TTC549 (cell line): ENCODE results near the gene POLR3F.
"Not testable (repeated sequence)": the region's sequence is repeated elsewhere in the genome, so short reads cannot be mapped to it uniquely, and the experiment has no call there.

Source experiments
- FAIRE-seq: peaks from 2 replicates; lab custom pipeline; 2012; peaks lifted over from hg19 to GRCh38; lab: Jason Lieb, UNC

The POLR3F gene, protein sequence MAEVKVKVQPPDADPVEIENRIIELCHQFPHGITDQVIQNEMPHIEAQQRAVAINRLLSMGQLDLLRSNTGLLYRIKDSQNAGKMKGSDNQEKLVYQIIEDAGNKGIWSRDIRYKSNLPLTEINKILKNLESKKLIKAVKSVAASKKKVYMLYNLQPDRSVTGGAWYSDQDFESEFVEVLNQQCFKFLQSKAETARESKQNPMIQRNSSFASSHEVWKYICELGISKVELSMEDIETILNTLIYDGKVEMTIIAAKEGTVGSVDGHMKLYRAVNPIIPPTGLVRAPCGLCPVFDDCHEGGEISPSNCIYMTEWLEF

DNA sequence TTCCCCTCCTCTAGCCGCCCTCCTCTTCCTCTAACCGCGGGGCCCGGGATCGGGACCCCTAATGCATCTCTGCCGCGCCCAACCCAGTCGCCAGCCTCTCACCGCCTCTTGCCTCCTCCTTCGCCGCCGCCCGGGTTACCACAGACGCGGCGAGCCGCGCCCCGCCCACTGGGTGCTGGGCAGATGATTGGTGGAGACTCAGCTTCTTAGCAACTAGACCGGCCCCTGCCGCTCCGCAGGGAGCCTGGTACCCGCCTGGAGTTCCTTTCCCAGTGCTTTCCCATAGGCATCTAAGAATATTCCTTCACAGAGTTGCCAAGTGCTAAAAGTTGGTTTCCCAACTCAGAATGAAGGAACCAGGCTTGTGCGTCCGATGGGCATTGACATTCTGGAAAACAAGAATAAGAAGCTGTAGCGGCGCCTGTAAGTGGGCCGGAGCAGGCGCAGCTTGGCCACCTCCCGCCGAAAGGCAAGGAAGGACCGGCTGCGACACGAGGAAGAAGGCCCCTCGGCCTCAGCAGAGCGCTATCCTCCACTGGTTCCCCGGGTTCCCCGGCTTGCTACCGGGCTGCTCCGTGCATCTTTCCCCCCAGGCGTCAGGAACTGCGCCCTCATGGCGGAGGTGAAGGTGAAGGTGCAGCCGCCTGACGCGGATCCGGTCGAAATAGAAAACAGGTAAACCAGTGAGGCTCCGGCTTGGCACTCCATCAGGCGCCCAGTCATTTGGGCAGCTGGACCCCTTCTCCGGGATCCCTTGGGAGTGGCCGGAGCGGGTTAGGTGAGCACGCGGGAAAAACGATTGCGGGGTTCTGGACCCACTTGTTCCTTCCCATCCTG lies at the start of gene POLR3F, which contains the start of gene DZANK1:
Gene POLR3F, plus strand, starts transcription at position 497 of the 837 bp plus-strand sequence. Its CDS starts 117 bp downstream, at position 614.
Gene DZANK1, minus strand, starts transcription at position 137 of the 837 bp plus-strand sequence. CDS start 1,672 bp downstream, outside the sequence.
- peak; percentile 84 for FAIRE-seq

DNA sequence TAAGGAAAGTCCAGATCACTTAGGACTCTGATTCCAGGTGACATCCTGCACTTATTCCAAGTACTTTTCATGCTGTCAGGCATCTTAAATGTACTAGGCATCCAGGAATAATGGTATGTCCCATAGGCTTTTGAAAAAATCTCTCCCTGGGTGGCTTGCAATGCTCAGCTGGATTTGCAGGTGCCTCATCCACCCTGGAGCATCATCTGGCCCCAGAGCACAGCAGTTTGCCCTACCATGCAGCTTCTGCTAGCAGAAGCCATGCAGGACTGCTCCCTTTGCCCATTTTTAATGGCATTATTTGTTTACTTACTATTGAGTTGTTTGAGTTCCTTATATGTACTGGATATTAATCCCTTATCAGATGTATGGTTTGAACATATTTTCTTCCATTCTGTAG lies 45.6 kb upstream of the POLR3F start:
- no peak for FAIRE-seq

DNA sequence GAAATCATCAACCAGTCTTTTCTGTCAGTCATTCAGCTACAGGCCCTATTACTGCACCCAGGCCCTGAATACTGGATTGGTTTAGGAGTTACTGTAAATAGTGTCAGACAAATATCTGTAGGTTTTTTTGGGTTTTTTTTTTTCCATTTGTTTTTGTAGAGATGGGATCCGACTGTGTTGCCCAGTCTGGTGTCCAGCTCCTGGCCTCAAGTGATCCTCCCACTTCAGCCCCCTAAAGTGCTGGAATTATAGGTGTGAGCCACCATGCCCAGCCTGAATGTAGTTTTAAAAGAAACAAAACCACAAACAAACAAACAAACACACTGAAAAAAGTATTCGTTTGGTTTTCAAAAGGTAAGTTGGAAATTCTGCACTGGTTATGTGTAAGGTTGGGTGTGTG lies 40.0 kb upstream of the POLR3F start:
- no peak for FAIRE-seq

DNA sequence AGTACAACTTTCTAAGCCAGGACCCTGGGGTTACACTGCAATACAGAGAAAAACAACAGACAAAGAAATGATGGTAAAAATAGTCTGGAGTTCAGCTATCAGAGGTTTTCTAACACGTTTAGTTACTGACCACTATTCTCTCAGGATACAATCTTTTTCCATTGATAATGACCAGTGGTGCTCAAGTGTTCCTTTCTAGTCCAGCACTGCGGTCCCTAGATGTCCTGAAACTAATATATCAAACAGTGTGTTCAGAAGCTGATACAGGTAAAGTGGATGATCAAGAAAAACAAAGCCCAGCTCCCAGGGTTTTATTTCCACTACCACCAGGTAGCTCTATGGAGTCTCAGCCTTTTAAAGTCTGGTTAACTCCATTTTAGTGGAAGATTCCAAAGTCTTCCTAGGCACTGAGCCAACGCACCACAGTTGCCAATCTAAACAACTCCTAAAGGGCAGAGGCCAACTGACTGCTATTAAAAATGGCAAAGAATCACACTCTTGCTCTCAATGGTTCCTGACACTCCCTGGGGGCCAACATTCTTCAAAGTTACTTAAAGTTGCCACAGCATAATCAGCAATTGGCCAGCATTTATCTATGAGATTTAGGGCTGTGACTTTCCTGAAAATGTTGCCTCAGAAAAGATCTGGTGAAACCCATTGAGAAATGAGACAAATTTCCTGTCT lies 38.6 kb upstream of the POLR3F start:
- FAIRE-seq = no peak

DNA sequence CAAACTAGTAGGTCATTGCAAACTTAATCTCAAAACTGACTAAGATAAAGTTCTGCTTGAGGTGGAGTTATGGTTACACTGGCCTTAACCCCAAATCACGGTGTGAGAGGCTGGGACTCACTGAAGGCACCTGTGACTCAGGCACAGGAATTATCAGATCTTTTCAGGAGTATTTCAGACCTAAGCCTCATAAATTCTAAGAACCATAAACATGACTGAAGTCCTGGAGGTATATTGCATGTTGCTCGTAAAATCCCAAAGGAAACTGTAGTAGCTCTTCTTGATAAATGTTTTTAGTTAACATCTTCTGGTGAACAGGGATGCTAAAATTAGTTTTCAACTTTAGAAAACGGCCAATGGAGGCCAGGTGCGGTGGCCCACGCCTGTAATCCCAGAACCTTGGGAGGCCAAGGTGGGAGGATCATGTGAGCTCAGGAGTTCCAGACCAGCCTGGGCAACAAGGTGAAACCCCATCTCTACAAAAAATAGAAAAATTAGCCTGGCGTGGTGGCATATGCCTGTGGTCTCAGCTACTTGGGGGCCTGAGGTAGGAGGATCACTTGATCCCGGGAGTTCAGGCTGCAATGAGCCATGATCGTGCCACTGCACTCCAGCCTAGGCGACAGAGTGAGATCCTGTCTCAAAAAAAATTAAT lies 36.9 kb upstream of the POLR3F start:
- no peak for FAIRE-seq

DNA sequence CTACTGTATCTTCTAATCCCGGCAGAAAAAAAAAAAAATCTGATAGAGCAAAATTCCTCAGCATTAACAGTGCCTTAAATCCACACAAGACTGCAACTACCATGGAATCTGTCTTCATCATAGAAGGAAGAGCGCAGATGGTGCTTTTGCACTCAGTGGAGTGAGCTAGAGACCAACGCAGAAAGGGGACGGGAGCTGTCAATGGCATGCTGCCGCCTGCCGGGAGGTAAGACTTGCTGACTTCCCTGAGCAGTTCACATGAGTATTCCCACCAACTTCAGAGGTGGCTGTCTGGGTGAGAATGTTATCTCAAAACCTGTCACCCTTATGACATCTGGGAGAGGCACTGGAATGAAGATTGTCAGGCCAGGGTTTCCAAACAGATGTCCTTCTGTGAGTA lies 36.0 kb upstream of the POLR3F start:
- FAIRE-seq = no peak

DNA sequence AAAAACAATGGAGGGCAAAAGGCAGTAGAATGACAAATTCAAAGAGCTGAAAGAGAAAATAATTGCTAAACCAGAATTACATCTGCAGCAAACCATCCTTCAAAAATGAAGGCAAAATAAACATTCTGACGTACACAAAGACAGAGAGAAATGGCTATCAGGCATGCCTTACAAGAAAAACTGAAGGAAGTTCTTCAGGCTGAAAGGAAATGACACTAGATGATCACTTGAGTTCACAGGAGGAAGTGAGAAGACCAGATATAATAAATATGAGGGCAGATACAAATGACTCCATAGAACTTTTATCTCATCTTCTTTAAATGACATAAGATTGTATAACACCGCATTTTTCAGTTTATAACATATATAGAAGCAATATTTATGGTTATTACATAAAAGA lies 30.3 kb upstream of the POLR3F start:
- no peak for FAIRE-seq

DNA sequence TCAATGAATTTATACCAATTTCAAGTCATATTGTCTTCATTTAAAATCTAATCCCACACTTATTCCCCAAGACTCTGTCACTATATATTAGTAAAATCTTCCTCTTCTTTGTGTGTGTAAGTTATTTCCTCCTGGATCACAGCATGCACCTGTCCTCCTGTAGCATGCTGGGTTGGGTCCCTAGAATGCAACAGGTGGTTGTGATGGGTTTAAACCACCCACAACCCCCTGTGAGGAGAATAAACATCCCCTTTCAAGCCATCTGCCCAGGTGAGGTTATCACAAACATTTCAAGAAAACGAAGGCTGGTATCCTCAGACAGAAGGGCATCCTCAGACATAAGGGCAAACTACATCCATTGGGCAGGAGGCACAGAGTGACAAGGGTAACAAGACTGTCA lies 26.8 kb upstream of the POLR3F start:
- no peak for FAIRE-seq

DNA sequence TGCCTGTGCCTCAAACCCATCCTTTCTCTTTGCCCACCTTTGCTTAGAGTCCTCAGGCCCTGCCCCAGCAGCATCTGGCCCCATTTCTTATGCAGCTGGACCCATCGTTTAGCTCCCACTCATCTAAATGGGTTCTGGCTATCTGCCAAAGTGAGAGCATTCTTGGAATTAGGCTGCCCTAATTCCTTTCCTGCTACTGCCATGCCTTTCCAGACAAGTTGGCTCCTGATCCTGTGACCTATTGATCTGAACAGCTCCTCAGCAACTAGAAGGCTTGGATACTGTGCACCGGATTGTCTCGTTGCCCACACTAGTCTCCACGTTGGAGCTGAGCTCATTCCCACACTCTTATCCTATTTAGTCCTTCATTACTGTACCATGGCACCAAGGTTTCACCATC lies 23.3 kb upstream of the POLR3F start:
- no peak for FAIRE-seq

DNA sequence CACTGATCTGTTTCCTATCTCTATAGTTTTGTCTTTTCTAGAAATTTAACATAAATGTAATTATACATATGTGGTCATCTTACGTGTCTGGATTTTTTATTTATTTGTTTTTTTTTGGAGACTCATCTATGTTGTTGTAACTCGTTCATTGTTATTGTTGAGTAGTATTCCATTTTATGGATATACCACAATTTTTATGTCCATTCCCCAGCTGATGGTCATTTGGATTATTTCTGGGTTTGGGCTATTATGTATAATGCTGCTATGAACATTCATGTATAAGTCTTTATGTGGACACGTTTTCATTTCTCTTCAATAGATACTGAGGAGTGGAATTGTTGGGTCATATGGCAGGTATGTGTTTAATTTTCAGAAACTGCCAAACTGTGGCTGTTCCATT lies 10.6 kb upstream of the POLR3F start:
- FAIRE-seq = no peak

DNA sequence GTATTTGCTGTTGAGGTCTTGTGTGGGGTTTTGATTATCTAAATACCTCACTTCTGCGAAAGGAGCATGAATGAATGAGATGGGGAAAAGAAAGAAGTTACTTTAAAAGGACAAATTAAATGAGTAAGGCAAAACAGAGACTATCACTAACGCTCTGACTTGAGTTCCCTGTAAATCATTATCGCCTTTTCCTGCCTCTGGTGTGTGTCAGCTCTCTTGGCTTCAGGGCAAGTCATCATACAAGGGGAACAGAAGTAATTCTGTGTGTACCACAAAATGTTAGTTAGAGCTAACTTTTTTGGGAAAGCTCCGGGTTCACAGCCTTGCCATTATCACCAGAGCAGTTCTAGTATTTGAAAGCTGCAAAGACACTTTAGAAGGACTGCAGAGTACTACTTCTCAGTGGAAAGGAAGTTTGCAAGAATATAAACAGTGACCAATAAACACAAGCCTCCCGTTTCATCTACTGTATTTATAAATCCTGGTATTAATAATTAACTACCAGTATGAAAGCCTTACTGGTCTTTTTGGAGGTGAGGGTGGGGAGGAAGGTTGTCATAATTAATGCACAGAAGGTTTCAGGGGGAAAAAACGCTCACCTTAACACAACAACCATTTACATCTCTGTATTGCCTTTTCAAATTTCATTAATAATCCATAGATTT lies 1.5 kb upstream of the POLR3F start:
- FAIRE-seq = no peak

DNA sequence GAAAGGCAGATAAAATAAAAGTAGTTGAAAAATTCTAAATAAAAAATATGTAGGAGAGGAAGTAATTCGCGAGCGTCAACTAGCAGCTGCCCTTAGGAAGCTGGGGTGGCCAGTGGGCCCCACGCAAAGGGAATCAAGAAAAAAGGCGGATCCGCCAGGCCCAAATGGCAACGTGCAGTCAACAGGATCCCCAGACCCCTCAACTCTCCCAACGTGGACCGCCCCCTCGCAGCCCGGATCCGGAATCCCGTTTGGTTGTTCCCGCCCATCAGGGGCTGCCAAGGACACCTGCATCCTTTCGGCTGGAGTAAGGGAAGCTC lies 656 bp upstream of the POLR3F start:
- FAIRE-seq = no peak

DNA sequence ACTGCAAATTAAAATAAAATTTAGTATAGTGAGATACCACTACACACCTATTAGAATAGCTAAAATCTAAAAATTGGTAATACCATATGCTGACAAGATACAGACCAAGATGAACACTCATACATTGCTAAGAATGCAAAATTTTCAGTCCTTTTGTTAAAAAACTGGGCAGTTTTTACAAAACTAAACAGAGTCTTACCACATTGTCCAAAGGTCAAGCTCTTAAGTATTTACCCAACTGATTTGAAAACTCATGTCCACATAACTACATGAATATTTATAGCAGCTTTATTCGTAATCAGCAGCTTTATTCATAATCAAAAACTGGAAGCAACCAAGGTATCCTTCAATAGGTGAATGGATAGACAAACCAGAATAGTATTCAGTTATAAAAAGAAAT lies 10.0 kb downstream of the POLR3F start:
- FAIRE-seq = no peak

DNA sequence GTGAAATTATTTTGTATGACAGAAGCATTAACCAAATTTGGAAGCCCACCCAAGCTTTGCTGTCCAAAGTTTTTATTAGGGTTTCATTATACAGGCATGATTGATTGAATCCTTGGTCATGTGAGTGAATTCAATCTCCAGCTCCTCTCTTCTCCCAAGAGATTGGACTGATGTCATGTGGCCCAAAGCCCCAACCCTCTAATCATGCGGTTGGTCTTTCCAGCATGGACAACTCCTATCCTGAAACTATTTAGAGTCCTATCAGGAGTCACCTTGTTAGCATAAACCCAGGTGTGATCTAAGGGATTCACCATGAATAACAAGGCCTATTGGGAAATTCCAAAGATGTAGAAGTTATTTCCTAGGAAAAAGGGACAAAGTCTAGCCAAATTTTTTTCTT lies 10.6 kb downstream of the POLR3F start:
- no peak for FAIRE-seq

DNA sequence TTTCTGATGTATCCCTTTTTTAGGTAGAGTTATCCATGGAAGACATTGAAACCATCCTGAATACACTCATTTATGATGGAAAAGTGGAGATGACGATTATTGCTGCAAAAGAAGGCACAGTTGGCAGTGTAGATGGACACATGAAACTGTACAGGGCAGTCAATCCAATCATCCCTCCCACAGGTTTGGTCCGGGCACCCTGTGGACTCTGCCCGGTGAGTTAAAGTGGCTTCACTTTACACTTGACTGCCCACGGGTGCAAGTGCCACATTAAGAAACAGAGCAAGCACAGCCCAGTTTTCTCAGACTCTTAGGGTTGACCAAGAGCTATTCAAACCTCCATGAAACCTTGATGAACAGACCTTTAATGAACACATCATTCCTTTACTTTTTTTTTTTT lies 14.4 kb downstream of the POLR3F start:
- FAIRE-seq = no peak

DNA sequence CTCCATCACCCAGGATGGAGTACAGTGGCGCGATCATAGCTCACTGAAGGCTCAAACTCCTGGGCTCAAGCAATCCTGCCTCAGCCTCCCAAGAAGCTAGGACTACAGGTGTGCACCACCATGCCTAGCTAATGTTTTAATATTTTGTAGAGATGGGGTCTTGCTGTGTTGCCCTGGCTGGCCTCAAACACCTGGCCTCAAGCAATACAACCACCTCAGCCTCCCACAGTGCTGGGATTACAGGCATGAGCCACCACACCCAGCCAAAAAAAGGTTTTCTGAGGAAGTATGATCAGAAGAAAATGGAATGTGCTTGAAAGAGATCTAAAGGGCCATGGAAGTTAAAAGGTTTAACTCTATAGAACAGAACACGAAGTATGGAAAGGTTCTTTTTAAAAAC lies 21.1 kb downstream of the POLR3F start:
- FAIRE-seq = no peak

DNA sequence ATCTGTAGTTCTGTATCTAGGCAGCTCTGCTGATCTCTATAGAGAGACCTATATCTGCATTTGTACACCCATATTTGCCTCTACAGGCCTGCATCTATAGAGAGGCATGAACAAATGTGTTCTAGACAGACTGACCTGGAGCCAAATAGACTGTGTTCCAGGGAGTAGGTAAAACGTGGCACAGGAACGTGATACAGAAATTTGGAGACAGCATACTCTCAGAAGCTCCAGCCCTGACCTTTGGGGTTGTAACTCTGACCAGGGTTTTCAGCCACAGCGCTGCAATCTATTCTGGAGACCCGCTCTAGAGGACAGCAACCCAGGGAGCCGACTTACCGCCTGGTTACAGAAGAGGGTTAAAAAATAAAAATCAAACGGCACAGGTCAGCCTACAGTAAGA lies 28.9 kb downstream of the POLR3F start:
- FAIRE-seq = no peak

DNA sequence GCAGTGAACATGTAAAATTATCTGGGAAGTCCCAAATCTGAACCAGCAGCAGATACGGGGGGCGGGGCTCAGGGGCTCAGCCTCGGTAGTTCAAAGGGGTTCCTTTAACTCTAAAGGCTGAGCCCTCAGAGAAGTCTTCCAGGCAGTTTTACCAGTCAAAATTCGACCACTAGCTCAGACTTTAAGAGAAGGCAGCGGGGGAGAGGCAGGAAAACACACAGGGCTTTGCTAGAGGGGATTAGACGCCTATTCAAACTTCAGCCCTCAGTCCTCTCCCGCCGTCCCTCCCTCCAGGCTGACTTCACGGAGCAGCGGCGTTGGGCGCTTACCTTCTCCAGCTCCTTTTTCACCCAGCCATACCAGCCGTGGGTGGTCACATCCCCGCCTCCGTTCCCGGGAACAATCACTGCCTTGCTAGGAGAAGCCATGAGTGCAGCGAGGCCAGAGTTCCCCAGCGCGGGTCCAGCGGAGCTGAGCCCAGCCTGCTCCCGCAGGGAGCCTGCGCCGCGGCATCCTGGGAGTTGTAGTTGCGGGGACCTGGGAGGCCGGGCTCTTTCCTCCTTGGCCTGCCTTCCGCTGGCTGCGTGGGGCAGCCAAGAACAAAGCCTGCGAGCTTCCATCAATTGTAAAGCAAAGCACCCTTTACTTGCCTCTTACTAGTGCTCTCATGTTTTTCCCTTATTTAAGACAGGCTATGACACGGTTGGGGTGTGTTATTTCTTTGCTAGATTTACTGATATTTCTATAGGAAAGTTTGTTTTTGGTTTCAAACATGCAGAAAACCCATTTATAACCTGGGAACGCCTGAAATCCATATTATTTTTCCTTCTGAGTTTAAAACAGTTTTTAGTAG lies 29.8 kb downstream of the POLR3F start, which contains the start of gene RBBP9:
Gene RBBP9, minus strand, starts transcription at position 486 of the 853 bp plus-strand sequence. Its CDS starts 58 bp downstream, at position 428.
- FAIRE-seq = peak; percentile 36

DNA sequence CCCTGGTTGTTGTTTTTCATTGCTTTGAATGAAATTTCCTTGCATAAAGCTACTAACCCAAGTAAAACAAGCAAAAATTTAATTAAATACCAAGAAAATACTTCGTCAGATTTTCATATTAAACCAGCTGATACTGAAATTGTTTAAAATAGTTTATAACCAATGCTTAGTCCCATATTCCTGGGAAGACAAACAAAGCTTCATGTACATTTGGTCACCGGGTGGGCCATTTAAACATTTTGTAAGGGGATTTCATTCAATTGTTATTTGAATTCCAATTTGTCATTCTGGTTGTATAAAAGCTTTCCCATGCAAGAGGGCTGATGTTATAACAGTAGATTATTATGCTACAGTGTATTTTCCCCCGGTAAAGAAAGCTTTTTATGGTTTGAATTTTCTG lies 30.4 kb downstream of the POLR3F start:
- FAIRE-seq = no peak

DNA sequence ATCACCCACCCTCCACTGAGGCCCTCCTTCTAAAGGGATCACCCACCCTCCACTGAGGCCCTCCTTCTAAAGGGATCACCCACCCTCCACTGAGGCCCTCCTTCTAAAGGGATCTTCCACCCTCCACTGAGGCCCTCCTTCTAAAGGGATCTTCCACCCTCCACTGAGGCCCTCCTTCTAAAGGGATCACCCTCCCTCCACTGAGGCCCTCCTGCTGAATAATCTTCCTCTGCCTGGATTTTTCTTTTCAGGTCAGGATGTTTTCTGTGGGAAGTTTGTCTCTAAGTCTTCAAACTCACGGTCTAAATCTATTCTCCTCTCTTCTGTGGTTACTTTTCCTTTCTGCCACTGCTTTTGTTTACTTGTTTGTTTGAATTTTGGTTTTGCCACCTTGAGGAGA lies 34.5 kb downstream of the POLR3F start:
- not testable (repeated sequence) for FAIRE-seq

DNA sequence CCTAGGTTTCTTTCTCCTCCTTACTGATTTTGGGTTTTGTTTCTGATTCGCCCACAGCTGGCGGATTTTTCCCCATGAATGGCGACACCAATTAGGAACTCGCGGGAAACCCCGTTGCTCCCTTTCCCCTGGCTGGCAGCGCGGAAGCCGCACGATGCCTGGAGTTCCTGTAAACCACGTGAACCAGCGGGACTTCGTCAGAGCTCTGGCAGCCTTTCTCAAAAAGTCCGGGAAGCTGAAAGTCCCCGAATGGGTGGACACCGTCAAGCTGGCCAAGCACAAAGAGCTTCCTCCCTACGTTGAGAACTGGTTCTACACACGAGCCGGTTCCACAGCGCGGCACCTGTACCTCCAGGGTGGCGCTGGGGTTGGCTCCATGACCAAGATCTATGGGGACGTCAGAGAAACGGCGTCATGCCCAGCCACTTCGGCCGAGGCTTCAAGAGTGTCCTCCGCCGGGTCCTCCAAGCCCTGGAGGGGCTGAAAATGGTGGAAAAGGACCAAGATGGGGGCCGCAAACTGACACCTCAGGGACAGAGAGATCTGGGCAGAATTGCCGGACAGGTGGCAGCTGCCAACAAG lies 37.4 kb downstream of the POLR3F start:
- FAIRE-seq = no peak
